Stimulated activated memory B cell treated with anti-CD40 and anti-IgM and Interleukin-4, amounts not matched to agents 10 μg/mL and 1 μg/mL and 100 μg/mL, for 72 hours (primary cell): Measurements from ENCODE around the gene HP1BP3.
A peak's percentile ranks its signal among the peaks of the same experiment; 100 is the strongest.

Experiments used
- ATAC-seq: fragments of 150-1000 bp; cut with Tn5 transposase; 2 replicates; pipeline ENCODE4 v1.10.0; 2021
- H3K27ac Mint-ChIP-seq: one replicate; pipeline ENCODE4 v1.8.0; 2022; ENCODE audit warnings: mild to moderate bottlenecking, mixed read lengths
- H3K27me3 Mint-ChIP-seq: one replicate; pipeline ENCODE4 v1.8.0; 2022; ENCODE audit warnings: mixed read lengths
- H3K36me3 Mint-ChIP-seq: one replicate; pipeline ENCODE4 v1.8.0; 2022; ENCODE audit warnings: mixed read lengths
- H3K4me1 Mint-ChIP-seq: one replicate; pipeline ENCODE4 v1.8.0; 2022; ENCODE audit warnings: mixed read lengths
- H3K4me3 Mint-ChIP-seq: one replicate; pipeline ENCODE4 v1.8.0; 2022; ENCODE audit warnings: mild to moderate bottlenecking, moderate library complexity, mixed read lengths
- H3K9me3 Mint-ChIP-seq: one replicate; pipeline ENCODE4 v1.8.0; 2022; ENCODE audit warnings: mixed read lengths

Gene HP1BP3

GRCh38 chr1:20701446-20701845, 85.7 kb downstream of the HP1BP3 start:
- Mint-ChIP-seq H3K4me3 (no peak overlapping the region), H3K4me1 (peaks cover 7% of the 10 kb centered on the region), H3K27me3 (peaks cover 11% of the 10 kb centered on the region), H3K36me3 (no peaks in the 10 kb centered on the region), H3K27ac (no peak overlapping the region), H3K9me3 (no peaks in the 10 kb centered on the region)
- ATAC-seq, result no peak

DNA sequence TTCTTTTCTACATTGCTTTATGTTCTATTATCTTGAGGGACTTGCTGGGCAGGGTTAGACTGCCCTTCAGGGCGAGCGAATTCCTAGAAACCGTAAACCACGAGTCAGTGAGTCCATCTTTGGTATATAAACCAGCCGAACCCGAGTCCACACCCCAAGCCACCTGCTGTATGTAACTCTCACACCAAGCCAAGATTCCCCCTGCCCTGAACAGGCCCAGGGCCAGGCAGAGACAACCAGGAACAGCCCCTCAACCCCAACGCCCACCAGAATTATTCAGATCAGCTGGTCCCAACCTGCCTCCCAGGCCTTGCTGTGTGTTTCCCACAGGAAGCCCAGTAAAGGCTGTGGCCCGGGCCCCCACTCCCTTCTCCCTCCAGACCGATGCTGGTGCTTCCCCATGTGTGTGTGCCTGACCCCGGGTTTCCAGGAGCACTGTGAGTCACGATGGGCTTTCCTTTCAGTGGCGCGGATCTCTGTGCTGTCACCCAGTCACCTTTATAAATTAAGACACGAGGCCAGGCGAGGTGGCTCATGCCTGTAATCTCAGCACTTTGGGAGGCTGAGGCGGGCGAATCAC, 86.4 kb downstream of the HP1BP3 start:
- peaks cover 14% of the 10 kb centered on the region for H3K4me1 Mint-ChIP-seq
- no peaks in the 10 kb centered on the region for H3K36me3 Mint-ChIP-seq
- peaks cover 18% of the 10 kb centered on the region for H3K27me3 Mint-ChIP-seq
- no peak for ATAC-seq
- H3K4me3 Mint-ChIP-seq, result no peak overlapping the region
- no peak overlapping the region for H3K27ac Mint-ChIP-seq
- H3K9me3 Mint-ChIP-seq, result no peaks in the 10 kb centered on the region

DNA sequence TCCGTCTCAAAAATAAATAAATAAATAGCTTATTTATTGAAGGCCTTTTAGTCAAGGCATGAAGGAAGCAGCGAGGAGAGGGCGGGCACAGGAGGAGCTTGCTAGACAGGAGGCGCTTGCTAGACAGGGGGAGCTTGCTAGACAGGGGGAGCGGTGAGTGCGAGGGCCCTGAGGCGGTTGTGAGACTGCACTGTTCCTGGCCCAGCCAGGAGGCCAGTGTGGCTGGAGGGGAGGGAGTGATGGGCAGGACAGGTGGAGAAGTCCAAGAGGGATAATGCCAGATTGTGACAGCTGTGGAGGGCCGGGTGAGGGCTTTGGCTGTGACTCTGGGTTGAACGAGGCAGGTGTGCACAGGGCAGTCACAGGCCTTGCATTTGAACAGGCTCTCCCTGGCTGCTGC, 87.5 kb downstream of the HP1BP3 start:
- Mint-ChIP-seq H3K36me3 (no peaks in the 10 kb centered on the region), H3K4me3 (no peak overlapping the region), H3K9me3 (no peaks in the 10 kb centered on the region), H3K27ac (no peak overlapping the region), H3K4me1 (peaks cover 14% of the 10 kb centered on the region), H3K27me3 (peaks cover 24% of the 10 kb centered on the region)
- no peak for ATAC-seq

DNA sequence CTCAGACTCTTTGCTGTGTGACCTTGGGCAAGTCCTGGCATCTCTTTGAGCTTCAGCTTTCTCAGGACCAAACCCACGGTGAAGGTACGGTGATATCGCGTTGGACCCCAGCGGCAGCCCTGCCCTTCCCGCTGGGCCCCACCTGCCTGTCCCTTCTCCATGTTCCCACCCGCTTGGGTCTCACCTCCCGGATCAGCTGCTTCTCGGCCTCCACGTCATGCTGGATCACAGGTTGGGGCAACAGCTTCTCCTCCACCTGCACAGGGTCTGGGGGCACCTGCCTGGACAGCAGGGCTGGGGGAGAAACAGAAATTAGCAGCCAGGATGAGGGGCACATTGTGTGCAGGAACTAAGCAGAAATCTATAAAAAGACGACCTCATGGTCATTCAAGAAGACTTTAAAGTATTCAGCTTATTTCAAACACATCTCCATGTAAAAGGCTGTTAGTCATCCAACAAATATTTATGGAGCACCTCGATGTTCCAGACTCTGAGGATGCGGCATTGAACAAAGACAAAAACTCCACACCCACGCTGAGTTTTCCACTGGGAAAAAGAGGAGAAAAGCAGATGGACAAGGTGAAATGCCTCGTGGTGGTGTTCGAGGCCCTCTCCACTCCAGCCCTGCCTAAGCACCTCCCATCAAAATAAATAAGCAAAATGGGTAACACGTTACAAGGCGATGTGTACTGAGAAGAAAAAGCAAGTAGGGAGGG, 88.8 kb downstream of the HP1BP3 start:
- H3K27ac Mint-ChIP-seq, result no peak overlapping the region
- no peaks in the 10 kb centered on the region for H3K36me3 Mint-ChIP-seq
- peaks cover 24% of the 10 kb centered on the region for H3K27me3 Mint-ChIP-seq
- H3K9me3 Mint-ChIP-seq, result no peaks in the 10 kb centered on the region
- ATAC-seq, result no peak
- H3K4me1 Mint-ChIP-seq, result peaks cover 14% of the 10 kb centered on the region
- H3K4me3 Mint-ChIP-seq, result no peak overlapping the region

DNA sequence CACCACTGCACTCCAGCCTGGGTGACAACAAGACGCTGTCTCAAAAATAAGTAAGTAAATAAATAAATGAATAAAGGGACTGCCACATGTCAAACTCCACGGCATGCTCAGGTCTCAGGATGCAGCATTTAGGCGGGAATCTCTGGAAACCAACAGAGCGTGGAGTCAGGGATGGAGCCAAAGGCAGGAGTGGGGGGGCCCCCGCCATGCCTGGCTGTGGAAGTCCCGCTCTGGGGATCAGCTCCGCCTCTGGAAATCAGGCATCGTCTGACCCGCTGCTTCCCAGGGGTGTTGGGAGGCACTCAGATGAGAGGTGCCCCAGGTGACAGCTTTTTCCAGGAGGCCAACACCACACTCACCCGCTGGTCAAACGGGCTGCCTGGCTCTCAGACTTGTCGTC, 89.5 kb downstream of the HP1BP3 start:
- Mint-ChIP-seq H3K4me1 (peaks cover 14% of the 10 kb centered on the region), H3K27me3 (peaks cover 24% of the 10 kb centered on the region), H3K36me3 (no peaks in the 10 kb centered on the region), H3K9me3 (no peaks in the 10 kb centered on the region), H3K27ac (no peak overlapping the region), H3K4me3 (no peak overlapping the region)
- ATAC-seq, result no peak

- Mint-ChIP-seq H3K9me3 (peaks cover 3% of the 10 kb centered on the region), H3K4me3 (peak overlapping the region; percentile 88), H3K36me3 (peaks cover 7% of the 10 kb centered on the region), H3K4me1 (peaks cover 14% of the 10 kb centered on the region), H3K27me3 (peaks cover 24% of the 10 kb centered on the region), H3K27ac (peak overlapping the region; percentile 79)
- peak; percentile 91 for ATAC-seq
These were observed 90.4 kb downstream of the HP1BP3 start for GRCh38 chr1:20696397-20697333.

DNA sequence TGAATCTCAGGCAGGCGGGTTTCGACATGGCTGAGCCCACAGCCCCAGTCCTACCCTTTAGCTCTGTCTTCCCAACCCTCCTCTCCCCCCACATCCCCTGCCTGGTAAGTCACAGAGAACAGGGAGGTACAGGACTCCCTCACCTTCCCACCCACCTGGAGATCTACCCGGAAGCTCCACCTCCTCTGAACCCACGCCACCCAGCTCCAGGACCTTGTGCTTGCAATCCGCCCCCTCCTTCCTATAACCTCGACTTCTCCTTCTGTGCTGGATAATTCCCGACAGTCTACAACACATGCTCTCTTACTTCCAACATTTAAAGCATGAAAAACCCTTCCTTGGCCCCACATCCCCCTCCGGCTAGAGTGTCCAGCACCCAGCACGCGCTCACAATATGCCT, 91.6 kb downstream of the HP1BP3 start:
- H3K4me3 Mint-ChIP-seq, result no peak overlapping the region

DNA sequence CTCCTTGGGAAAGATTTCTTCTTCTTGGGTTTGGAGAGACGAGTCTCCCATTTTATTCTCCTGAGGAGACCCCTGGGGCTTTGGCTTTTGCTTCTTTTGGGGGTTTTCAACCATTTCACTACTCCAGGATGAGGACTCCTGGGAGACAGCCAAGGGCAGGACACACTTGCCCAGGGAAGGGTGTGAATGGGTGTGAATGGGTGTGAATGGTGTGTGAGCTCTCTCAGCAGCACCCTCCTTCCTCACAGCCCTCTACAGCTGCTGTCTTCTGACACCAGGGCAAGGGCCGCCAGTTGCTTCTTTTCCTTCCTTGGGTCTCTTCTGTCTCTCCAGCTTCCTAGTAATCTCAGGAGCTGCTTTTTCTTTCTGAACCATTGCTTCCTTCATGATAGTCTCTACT, 93.5 kb downstream of the HP1BP3 start:
- Mint-ChIP-seq H3K36me3 (peaks cover 8% of the 10 kb centered on the region), H3K9me3 (peaks cover 4% of the 10 kb centered on the region)

More for the DNA sequence above, 91.6 kb downstream of the HP1BP3 start:
- peaks cover 4% of the 10 kb centered on the region for H3K9me3 Mint-ChIP-seq
- H3K27ac Mint-ChIP-seq, result no peak overlapping the region
- peaks cover 14% of the 10 kb centered on the region for H3K4me1 Mint-ChIP-seq
- peaks cover 16% of the 10 kb centered on the region for H3K27me3 Mint-ChIP-seq
- H3K36me3 Mint-ChIP-seq, result peaks cover 8% of the 10 kb centered on the region
- ATAC-seq, result no peak

More for the DNA sequence above, 93.5 kb downstream of the HP1BP3 start:
- Mint-ChIP-seq H3K27me3 (peaks cover 19% of the 10 kb centered on the region), H3K4me1 (peaks cover 14% of the 10 kb centered on the region), H3K27ac (no peak overlapping the region), H3K4me3 (no peak overlapping the region)
- ATAC-seq, result no peak
